Stimulated activated effector memory CD8-positive, alpha-beta T cell treated with anti-CD3 and anti-CD28 coated beads, Interleukin-12 subunit alpha, Interleukin-12 subunit beta, amount 100 ng/mL, for 72 hours (primary cell): ENCODE measurements around the gene POLD2.

Experiments used
- ATAC-seq: fragments of 150-1000 bp; cut with Tn5 transposase; 2 replicates; pipeline ENCODE4 v1.10.0; 2021
- DNase-seq, 2 donors: peaks; one replicate each; pipeline ENCODE4 v3.0.0; 2021 to 2022; ENCODE audit warnings: low spot score in 2 of 2
- H3K27ac Mint-ChIP-seq: one replicate; pipeline ENCODE4 v1.8.0; 2022; ENCODE audit warnings: mild to moderate bottlenecking, mixed read lengths
- H3K36me3 Mint-ChIP-seq: one replicate; pipeline ENCODE4 v1.8.0; 2022; ENCODE audit warnings: mild to moderate bottlenecking, mixed read lengths
- H3K4me1 Mint-ChIP-seq: one replicate; pipeline ENCODE4 v1.8.0; 2022; ENCODE audit warnings: mixed read lengths
- H3K4me3 Mint-ChIP-seq: one replicate; pipeline ENCODE4 v1.8.0; 2022; ENCODE audit warnings: mild to moderate bottlenecking, mixed read lengths
- H3K9me3 Mint-ChIP-seq: one replicate; pipeline ENCODE4 v1.8.0; 2022; ENCODE audit warnings: mixed read lengths

Gene POLD2

DNA sequence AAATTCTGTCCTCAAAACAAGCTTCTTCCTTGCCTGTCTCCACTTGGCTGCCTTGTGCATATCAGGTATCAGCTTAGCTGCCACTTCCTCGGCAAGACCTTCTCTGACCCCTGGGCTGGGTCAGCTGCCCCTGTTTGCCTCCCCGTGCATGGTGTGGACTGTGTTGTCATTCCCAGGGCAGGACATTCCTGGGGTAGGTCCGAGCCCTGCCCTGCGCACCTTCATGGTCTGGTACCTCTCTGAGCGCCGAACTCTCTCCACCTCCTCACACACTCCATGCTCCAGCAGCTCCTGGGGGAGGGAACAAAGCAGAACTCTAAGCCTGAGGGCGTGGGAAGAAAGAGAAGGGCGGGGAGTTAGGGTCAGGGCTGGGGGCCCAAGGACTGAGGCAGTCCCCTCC, 44.8 kb downstream of the POLD2 start:
- Mint-ChIP-seq H3K27ac (peak overlapping the region; percentile 84), H3K9me3 (no peaks in the 10 kb centered on the region), H3K36me3 (peaks cover 71% of the 10 kb centered on the region), H3K4me1 (peaks cover 45% of the 10 kb centered on the region), H3K4me3 (no peak overlapping the region)
- no peak for DNase-seq
- ATAC-seq = no peak

DNA sequence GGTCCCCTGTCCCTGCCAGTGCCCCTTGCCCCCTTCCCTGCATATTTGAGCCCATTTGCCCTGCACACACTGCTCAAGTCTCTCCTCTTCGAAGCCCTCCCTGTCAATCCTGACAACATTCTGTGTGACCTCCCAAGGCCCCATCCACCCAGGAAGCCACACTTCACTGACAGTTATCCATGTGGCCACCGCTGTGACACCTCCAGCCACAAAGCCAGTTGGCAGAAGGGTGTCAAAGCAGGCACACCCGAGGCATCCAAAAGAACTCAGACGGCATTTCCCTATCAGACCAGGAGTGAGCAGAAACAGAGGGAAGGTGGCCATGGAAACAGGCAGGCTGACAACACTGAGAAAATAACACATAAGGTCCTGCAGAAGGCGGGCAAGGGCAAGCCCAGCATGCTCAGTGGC, 45.7 kb downstream of the POLD2 start:
- no peaks in the 10 kb centered on the region for H3K9me3 Mint-ChIP-seq
- peaks cover 46% of the 10 kb centered on the region for H3K4me1 Mint-ChIP-seq
- no peak for DNase-seq
- no peak for ATAC-seq
- peaks cover 77% of the 10 kb centered on the region for H3K36me3 Mint-ChIP-seq
- peak overlapping the region; percentile 84 for H3K27ac Mint-ChIP-seq
- no peak overlapping the region for H3K4me3 Mint-ChIP-seq

DNA sequence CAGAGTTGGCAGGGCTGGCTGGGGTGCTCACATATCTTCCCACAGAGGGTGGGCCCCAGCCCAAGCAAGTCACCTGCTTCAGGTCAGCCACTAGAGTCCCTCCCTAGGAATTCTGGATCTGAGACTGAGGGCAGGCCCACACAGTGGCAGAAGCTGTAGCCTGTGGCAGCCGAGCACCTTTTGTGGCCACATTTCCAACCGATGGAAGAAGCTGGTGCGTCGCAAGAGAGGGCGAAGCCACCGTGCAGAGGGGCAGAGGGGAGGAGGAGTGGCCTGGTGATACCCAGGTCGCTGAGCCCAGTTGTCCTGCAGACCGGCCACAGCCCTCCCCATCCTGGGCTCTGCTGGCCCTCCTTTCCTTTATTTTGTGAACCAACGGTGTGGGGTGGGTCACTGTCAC, 46.3 kb downstream of the POLD2 start:
- no peak overlapping the region for H3K4me3 Mint-ChIP-seq
- no peak for DNase-seq
- H3K36me3 Mint-ChIP-seq = peaks cover 78% of the 10 kb centered on the region
- peak overlapping the region; percentile 84 for H3K27ac Mint-ChIP-seq
- no peaks in the 10 kb centered on the region for H3K9me3 Mint-ChIP-seq
- no peak for ATAC-seq
- H3K4me1 Mint-ChIP-seq = peaks cover 52% of the 10 kb centered on the region

DNA sequence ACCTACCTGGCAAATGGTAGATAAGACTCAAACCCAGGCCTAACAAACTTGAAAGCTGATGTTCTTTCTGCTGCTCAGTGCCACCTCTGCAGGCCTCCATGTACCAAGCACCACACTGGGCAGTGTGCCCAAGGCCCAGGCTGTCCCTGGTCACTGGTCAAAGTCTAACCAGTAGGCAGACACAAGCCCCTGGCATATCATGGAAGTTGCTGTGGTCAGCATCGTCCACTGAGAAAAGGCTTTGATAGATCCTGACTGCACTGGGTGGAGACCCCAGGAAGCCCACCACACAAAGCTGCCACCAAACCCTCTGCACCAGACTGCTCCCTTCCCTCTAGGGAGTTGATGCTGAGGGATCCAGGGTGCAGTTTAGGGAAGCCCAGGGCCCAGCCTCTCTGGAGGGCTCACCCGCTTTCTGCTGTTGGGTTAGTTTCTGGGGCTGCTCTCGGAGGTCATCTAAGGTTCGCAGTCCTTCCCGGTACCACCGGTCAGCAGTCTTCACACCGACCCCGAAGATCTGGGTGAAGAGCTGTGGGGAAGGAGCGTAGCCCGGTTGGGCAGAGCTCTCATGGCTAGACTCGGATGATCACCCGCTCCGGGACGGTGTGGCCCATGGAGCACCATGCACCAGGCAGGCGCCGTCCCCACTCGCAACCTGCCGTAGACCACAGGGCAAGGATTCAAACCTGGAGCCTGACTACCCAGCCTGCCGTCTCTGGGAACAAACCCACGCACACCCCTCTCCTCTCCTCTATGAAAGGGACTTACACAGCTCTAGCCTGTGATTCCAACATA, 47.0 kb downstream of the POLD2 start:
- Mint-ChIP-seq H3K4me3 (no peak overlapping the region), H3K27ac (peak overlapping the region; percentile 84), H3K36me3 (peaks cover 85% of the 10 kb centered on the region), H3K9me3 (no peaks in the 10 kb centered on the region), H3K4me1 (peaks cover 54% of the 10 kb centered on the region)
- DNase-seq = no peak
- ATAC-seq = no peak

DNA sequence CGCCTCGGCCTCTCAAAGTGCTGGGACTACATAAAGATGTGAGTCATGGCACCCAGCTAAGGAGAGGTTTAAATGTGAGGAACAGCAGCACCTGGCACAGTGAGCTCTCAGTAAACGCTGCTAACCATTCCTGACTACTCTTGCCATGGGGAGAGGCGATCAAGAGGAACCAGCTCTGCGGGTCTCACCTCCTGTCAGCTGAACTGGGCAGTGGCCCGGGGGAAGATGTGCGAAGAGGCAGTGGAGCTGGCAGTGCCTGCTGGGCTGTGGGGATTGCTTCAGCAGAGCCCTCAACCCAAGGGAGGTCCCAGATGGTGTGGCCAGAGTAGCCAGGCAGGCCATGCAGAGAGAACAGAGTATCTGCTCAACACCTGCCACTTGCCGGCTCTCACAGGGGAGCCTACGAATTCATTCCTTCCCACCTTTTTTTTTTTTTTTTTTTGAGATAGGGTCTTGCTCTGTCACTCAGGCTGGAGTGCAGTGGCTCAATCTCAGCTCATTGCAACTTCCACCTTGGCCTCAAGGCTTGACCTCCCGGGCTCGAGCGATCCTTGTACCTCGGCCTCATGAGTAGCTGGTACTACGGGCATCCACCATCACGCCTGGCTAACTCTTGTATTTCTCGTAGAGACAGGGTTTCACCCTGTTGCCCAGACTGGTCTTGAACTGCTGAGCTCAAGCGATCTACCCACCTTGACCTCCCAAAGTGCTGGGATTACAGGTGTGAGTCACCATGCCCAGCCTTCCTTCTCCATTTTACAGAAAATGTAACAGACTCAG, 47.9 kb downstream of the POLD2 start:
- Mint-ChIP-seq H3K36me3 (peaks cover 83% of the 10 kb centered on the region), H3K9me3 (no peaks in the 10 kb centered on the region), H3K4me3 (no peak overlapping the region), H3K27ac (peak overlapping the region; percentile 84), H3K4me1 (peaks cover 46% of the 10 kb centered on the region)
- DNase-seq = no peak
- no peak for ATAC-seq

DNA sequence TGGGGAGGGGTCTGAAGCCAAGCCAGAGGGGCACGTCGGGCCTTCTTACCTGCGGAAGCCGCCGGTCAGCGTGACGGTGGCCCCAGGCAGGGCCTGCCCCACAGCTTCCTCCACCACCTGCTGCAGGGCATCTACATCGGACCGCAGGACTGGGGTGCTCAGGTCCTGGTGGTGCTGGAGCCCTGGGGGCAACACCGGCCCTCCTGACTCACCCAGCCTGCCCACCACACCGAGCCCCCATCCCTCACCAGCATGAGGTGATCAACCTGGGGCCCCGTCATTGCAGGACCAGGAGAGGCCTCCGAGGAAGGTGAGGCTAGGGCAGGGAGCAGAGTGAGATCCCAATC, 49.0 kb downstream of the POLD2 start:
- peak; percentile 6 for ATAC-seq
- Mint-ChIP-seq H3K4me1 (peaks cover 45% of the 10 kb centered on the region), H3K4me3 (peak overlapping the region; percentile 40), H3K27ac (peak overlapping the region; percentile 84), H3K9me3 (no peaks in the 10 kb centered on the region), H3K36me3 (peaks cover 89% of the 10 kb centered on the region)
- no peak for DNase-seq

DNA sequence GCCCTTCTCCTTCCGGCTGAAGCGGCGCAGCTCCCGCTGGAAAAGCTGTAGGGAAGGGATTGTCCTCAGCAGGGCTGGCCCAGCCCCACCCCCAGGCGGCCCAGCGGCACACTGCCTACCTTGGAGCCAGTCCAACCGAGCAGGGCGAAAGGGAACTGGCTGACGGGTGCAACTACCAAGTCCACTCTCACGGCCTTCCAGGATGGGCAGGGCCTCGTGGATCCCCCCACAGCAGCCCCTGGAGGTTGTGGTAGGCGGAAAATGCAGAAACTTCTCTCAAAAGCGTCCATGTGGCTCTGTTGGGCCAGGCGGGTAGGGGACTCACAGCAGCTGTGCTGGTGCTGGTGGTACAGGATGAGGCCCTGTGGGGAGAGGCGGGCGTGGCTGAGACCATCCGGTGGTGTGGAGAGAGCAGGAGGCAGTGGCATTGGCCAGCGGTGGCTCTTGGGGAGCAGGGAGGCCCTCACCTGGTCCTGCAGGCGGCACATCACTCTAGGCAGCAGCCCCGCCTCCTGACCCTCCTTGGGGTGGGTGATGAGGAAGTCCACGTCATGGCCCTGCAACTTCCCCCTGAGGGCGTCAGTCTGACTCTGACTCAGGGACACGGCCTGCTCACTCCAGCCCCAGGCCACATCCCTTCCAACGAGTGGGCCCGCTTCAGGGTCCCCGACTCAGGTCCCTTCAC, 49.5 kb downstream of the POLD2 start:
- DNase-seq (peak in 1 of 2 donors; percentile 49), ATAC-seq (peak; percentile 97)
- Mint-ChIP-seq H3K36me3 (peaks cover 90% of the 10 kb centered on the region), H3K27ac (peak overlapping the region; percentile 84), H3K9me3 (no peaks in the 10 kb centered on the region), H3K4me3 (peak overlapping the region; percentile 40), H3K4me1 (peaks cover 46% of the 10 kb centered on the region)

DNA sequence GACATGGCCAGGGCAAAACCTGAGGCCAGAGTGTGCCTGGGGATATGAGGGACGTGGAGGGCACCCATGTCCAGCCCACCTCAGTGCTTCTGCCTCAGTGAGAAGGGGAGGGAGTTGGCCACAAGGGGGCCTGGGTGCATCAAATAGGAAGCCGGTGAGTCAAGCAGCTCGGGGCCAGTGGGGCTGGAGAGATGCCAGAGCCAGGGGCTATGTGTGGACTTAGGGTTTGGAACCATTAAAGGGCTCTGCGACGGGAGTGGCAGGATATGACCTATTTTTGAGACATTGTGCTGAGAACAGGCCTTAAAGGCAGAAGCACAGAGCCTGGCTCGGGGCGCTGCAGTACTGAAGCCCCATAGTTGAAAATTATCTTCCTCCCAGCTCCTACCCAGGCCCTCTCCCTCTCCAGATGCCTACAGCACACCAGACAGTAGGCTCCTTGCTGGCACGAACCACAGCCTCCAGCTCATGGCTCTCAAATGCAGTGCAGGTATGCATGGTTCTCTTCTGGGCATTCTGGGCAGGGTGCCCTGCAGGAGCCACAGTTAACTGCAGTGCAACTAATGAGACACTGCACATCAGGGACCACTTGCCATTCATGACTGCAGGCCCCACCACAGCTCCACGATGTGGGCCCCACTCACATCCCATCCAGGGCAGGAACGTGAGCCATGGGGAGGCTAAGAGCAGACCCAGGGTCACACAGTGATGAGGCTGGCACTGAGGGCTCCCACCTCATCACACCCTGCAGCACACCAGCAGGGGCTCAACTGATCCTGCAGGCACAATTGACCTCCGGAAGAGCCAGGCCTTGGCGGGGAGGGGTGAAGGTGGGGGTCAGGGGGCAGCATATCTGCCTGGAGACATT, 50.8 kb downstream of the POLD2 start:
- ATAC-seq (peak; percentile 49), DNase-seq (no peak)
- Mint-ChIP-seq H3K4me3 (peak overlapping the region; percentile 40), H3K9me3 (no peaks in the 10 kb centered on the region), H3K27ac (peak overlapping the region; percentile 84), H3K36me3 (peaks cover 90% of the 10 kb centered on the region), H3K4me1 (peaks cover 47% of the 10 kb centered on the region)

DNA sequence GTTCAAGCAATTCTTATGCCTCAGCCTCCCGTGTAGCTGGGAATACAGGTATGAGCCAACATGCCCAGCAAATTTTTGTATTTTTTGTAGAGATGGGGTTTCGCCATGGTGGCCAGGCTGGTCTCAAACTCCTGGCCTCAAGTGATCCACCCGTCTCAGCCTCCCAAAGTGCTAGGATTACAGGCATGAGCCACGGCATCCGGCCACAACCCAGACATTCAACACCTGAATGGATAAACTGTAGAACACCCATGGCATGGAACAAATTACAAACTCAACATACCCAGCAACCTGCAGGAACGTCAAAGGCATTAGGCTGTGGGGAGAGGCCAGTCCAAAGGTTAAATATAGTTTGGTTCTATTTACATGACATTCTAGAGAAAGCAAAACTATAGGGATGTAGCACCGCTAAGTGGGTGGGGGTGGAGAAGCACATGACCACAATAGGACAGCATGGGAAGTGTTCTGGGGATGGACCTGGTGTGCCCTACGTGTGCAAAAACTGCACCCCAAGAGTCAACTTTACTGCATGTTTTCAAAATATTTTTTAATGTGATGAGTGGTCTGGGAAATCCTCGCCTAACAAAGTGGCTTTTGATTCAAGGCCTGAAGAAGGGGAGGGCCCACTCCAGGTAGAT, 51.5 kb downstream of the POLD2 start:
- peaks cover 90% of the 10 kb centered on the region for H3K36me3 Mint-ChIP-seq
- peaks cover 51% of the 10 kb centered on the region for H3K4me1 Mint-ChIP-seq
- no peaks in the 10 kb centered on the region for H3K9me3 Mint-ChIP-seq
- no peak overlapping the region for H3K4me3 Mint-ChIP-seq
- peak overlapping the region; percentile 84 for H3K27ac Mint-ChIP-seq
- DNase-seq (no peak), ATAC-seq (no peak)

DNA sequence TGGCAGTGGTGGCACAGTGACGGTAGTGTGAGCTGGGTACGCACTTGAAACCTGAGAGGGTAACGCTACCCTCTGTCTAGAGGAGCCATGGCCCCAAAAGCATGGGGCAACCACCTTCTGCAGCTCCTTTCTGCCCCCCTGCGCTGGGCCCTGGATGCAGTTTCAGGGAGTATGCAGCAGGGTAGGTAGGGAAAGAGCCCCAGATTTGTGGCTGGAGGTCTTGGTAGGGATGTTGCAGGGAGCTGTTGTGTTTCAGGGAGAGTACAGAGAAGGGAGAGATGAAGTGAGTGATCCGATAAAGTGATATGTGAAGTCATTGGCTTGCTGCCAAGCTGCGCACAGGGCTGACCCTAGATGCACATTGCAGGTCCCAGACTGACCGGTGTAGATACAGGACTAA, 55.3 kb downstream of the POLD2 start:
- DNase-seq (no peak), ATAC-seq (no peak)
- Mint-ChIP-seq H3K4me3 (no peak overlapping the region), H3K4me1 (peaks cover 52% of the 10 kb centered on the region), H3K9me3 (no peaks in the 10 kb centered on the region), H3K27ac (peak overlapping the region; percentile 89), H3K36me3 (peaks cover 83% of the 10 kb centered on the region)

DNA sequence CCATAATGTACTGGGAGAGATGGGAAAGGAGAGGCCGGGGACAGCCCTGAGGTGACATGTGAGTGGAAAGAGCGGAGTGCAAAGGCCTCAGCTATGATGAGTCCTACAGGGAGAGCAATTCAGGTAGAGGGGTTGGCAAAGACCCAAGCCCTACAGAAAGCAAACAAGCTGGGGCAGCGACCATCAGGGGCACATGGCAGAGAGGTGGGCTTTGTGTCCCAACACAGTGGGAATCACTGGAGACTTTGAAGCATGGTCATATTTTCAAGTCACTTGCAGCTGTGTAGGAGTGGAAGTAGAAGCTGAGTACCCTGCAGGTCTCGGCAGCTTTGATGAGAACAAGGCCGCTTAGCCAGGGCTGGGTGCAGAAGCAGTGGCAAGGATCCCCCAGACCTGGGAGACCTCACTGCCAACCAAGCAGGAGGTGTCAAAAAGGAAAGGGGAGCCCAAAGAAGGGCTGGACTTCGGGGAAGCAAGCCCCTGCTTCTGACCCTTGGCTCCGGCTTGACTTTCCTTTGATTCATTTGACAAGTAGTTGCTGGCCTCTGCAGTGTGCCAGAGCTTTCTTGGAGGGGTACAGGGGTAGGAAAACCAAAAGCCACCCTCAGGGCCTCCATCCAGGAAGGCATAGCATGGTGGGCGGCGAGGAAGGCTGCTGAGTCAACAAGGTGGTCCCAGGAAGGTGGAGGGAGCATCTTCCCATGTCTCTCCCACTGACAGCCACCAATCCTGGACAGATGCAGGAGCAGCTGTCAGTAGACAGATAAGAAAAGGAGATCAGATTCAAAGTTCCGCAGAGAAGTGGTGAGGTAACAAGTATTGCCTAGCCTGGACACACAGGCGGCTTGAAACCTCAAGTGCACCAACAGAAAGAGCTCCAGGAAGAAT, 56.0 kb downstream of the POLD2 start:
- Mint-ChIP-seq H3K4me1 (peaks cover 44% of the 10 kb centered on the region), H3K4me3 (no peak overlapping the region), H3K9me3 (no peaks in the 10 kb centered on the region), H3K36me3 (peaks cover 80% of the 10 kb centered on the region), H3K27ac (peak overlapping the region; percentile 89)
- ATAC-seq (no peak), DNase-seq (no peak)

DNA sequence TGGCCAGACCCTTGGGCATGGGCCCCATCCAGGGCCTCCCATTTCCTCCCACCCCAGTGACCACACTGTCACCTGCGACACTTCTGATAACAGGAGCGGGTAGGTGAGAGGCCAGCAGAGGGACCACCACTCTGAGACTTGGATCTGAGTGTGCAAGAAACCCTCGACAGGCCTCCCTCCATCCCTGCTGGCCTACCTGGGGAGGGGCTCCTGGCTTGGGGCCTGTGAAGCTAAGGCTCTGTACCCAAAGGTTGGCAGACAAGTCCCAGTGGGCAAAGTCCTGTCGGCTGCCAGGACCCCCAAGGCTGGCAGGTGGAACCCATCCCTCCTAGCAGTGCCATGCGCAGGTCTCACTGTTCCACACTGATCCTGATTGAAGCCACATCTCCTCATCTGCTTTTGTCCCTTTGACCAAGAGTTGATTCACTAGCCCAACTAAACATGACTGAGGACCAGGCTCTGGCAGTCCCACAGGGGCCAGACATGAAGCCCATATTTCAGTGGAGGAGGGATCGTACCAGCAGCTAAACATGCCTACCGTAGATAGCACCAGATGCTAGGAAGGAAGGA, 56.8 kb downstream of the POLD2 start:
- H3K9me3 Mint-ChIP-seq = no peaks in the 10 kb centered on the region
- peaks cover 73% of the 10 kb centered on the region for H3K36me3 Mint-ChIP-seq
- H3K4me1 Mint-ChIP-seq = peaks cover 37% of the 10 kb centered on the region
- no peak overlapping the region for H3K4me3 Mint-ChIP-seq
- peak overlapping the region; percentile 89 for H3K27ac Mint-ChIP-seq
- ATAC-seq (peak; percentile 1), DNase-seq (no peak)

DNA sequence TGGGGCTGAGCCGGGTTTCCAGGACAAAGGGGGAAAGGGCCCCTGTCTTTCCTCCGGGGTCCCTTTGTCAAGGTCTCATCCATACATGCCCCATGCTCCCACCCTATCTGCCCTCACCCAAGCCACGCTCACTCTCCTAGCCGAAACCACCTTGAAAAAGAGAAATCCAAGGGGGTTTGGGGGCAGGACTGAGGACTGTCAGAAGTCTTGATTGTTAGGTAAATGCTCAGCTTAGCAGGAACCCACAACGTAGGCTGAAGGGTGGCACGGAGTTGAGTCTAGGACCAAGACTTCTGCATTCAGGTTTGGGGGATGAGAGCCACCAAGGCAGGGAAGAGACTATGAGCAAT, 57.3 kb downstream of the POLD2 start:
- ATAC-seq = peak; percentile 24
- H3K4me3 Mint-ChIP-seq = no peak overlapping the region

More for the DNA sequence above, 57.3 kb downstream of the POLD2 start:
- Mint-ChIP-seq H3K36me3 (peaks cover 70% of the 10 kb centered on the region), H3K27ac (peak overlapping the region; percentile 89), H3K9me3 (no peaks in the 10 kb centered on the region), H3K4me1 (peaks cover 37% of the 10 kb centered on the region)
- no peak for DNase-seq
